HG03025 (cell line): ENCODE results near the gene KRT80.

Source experiments
- ATAC-seq: cut with Tn5 transposase; IDR thresholded peaks from one replicate; pipeline ENCODE4 v1.9.1; 2021; ENCODE audit warnings: mild to moderate bottlenecking, moderate library complexity; ENCODE audit not compliant: unreplicated experiment, low FRiP score

Gene KRT80

GRCh38 chr12:52119398-52120254 lies 72.2 kb downstream of the KRT80 start:
- no peak for ATAC-seq
